ENCODE data around the gene TAGLN. TPM values are rescaled to one million over a fixed set of nuclear protein-coding genes. Genes with fewer than 3 reads are reported as not detected.

TAGLN gene
- total and polyA plus RNA-seq, 9 of the 15 experiments (the other 6 are each of a cell fraction or from before 2014, with no cell fraction given) = 0.21 to 4.9 (median 1.1) TPM

GRCh38 chr11:117171404-117172061 lies 27.6 kb upstream of the TAGLN start (continued):
- peak; percentile 52 for TF ChIP-seq E2F8 (IDR thresholded peaks at IDR 0.05; ENCODE audit: low read depth, partially characterized antibody)
- peak; percentile 82 for TF ChIP-seq ZNF121 (CRISPR knock-in tag; conservative IDR thresholded peaks at IDR 0.05)
- no peak for TF ChIP-seq ATF1 (CRISPR knock-in tag; IDR thresholded peaks at IDR 0.05)
- 0 out of 2 replicates have a peak, but pooled peaks have one; percentile 13 for TF ChIP-seq ATF1 (tag; IDR thresholded peaks at IDR 0.05)
- no peak for TF ChIP-seq NBN (IDR thresholded peaks at IDR 0.05; ENCODE audit: low read depth)
- peak; percentile 14; the same call in 1 of the 2 replicates for TF ChIP-seq L3MBTL2 (IDR thresholded peaks at IDR 0.05)
- peak; percentile 36 for TF ChIP-seq MEIS2 (IDR thresholded peaks at IDR 0.05; ENCODE audit: partially characterized antibody)
- peak; percentile 64 for TF ChIP-seq SUPT5H (IDR thresholded peaks at IDR 0.05)
- no peak for TF ChIP-seq NFRKB (IDR thresholded peaks at IDR 0.05; ENCODE audit: low read depth)
- TF ChIP-seq NR2C1 (IDR thresholded peaks at IDR 0.05) = no peak
- TF ChIP-seq NR2C1 (tag; IDR thresholded peaks at IDR 0.05) = no peak
- TF ChIP-seq TBP (optimal IDR thresholded peaks at IDR 0.05; ENCODE audit: low read depth, low read length) = peak; percentile 2
- no peak for TF ChIP-seq TEAD2 (tag; IDR thresholded peaks at IDR 0.05)
- peak; percentile 81 for TF ChIP-seq DPF2 (IDR thresholded peaks at IDR 0.05)
- no peak for TF ChIP-seq PBX2 (CRISPR knock-in tag; IDR thresholded peaks at IDR 0.05; ENCODE audit: low read depth)
- peak; percentile 43 for TF ChIP-seq PBX2 (tag; conservative IDR thresholded peaks at IDR 0.05; ENCODE audit: low read depth)
- peak; percentile 72 for TF ChIP-seq ARID1B (IDR thresholded peaks at IDR 0.05)
- peak in 1 of 2 experiments; percentile 72; a peak in 2 of 4 replicates for TF ChIP-seq HDAC1 (IDR thresholded peaks at IDR 0.05)
- TF ChIP-seq JUND (IDR thresholded peaks at IDR 0.05; ENCODE audit: borderline replicate concordance, low read depth, low read length) = 0 out of 2 replicates have a peak, but pooled peaks have one; percentile 11
- 0 out of 3 replicates have a peak, but pooled peaks have one; percentile 20 for TF ChIP-seq JUND (tag; IDR thresholded peaks at IDR 0.05; ENCODE audit: borderline replicate concordance, low read depth, low read length)
- TF ChIP-seq CREM (IDR thresholded peaks at IDR 0.05; ENCODE audit: low read depth) = peak; percentile 56
- TF ChIP-seq ZSCAN29 (IDR thresholded peaks at IDR 0.05) = no peak
- peak; percentile 64 for TF ChIP-seq TEAD4 (IDR thresholded peaks at IDR 0.05; ENCODE audit: low read length)
- TF ChIP-seq TEAD4 (CRISPR knock-in tag; IDR thresholded peaks at IDR 0.05; ENCODE audit: borderline replicate concordance) = no peak
- TF ChIP-seq RHOXF2B (CRISPR knock-in tag; conservative IDR thresholded peaks at IDR 0.05) = no peak
- TF ChIP-seq CBFA2T2 (conservative IDR thresholded peaks at IDR 0.05) = peak; percentile 74

All from K562 (cell line).